DND-41 (cell line): Measurements from ENCODE around the gene PELI2.

Experiments used
- ATAC-seq: fragments of 200-7000 bp; cut with Tn5 transposase; 3 replicates; pipeline ENCODE4 v1.9.1; 2021; ENCODE audit warnings: low read depth; ENCODE audit not compliant: insufficient read depth
- DNase-seq: peaks from one replicate; pipeline ENCODE4 v3.0.0-alpha.2; 2020
- H2AFZ ChIP-seq: 2 replicates; pipeline ENCODE4 v1.6.0; 2012; ENCODE audit warnings: low read depth, low read length
- H3K27ac ChIP-seq: 2 replicates; pipeline ENCODE4 v1.5.1; 2012; ENCODE audit warnings: low read length, inconsistent platforms
- H3K27me3 ChIP-seq: fragments of 200-600 bp; sonication (generic); 2 replicates; pipeline ENCODE4 v1.6.0; 2012; ENCODE audit warnings: low read length, mild to moderate bottlenecking, inconsistent platforms; ENCODE audit not compliant: insufficient read depth, poor library complexity
- H3K36me3 ChIP-seq: 2 replicates; pipeline ENCODE4 v1.5.1; 2012; ENCODE audit warnings: low read length, inconsistent platforms; ENCODE audit not compliant: insufficient read depth
- H3K4me1 ChIP-seq: 2 replicates; pipeline ENCODE4 v1.5.1; 2012; ENCODE audit warnings: mild to moderate bottlenecking, low read length; ENCODE audit not compliant: insufficient read depth
- H3K4me2 ChIP-seq: 2 replicates; pipeline ENCODE4 v1.6.0; 2012; ENCODE audit warnings: mild to moderate bottlenecking, moderate library complexity, low read length, inconsistent platforms; ENCODE audit not compliant: insufficient read depth
- H3K4me3 ChIP-seq, 2 experiments: fragments of 200-600 bp in 1 of 2; shearing (Covaris generic) in 1 of 2; 2 replicates each; pipeline ENCODE4 v1.5.1; 2012 to 2016; ENCODE audit warnings: inconsistent platforms in 2 of 2, low read length in 2 of 2, mild to moderate bottlenecking in 2 of 2, low read depth in 1 of 2, moderate library complexity in 1 of 2
- H3K79me2 ChIP-seq: 2 replicates; pipeline ENCODE4 v1.6.0; 2012; ENCODE audit warnings: low read length, inconsistent platforms; ENCODE audit not compliant: insufficient read depth
- H3K9ac ChIP-seq: 2 replicates; pipeline ENCODE4 v1.6.0; 2012; ENCODE audit warnings: low read depth, mild to moderate bottlenecking, inconsistent platforms, low read length, moderate library complexity
- H3K9me3 ChIP-seq: 2 replicates; pipeline ENCODE4 v1.5.1; 2012; ENCODE audit warnings: low read length, moderate library complexity, mild to moderate bottlenecking, inconsistent platforms; ENCODE audit not compliant: insufficient read depth, severe bottlenecking
- H4K20me1 ChIP-seq: 2 replicates; pipeline ENCODE4 v1.6.0; 2012; ENCODE audit warnings: low read length; ENCODE audit not compliant: insufficient read depth
- EZH2 ChIP-seq: IDR thresholded peaks from 3 replicates; pipeline ENCODE4 v1.6.1; 2012; ENCODE audit warnings: borderline replicate concordance, low read depth, mild to moderate bottlenecking, moderate library complexity, low read length, inconsistent platforms; ENCODE audit not compliant: severe bottlenecking
- TF ChIP-seq, protein P1 (sequence below): IDR thresholded peaks from 2 replicates; pipeline ENCODE4 v1.5.1; 2012; ENCODE audit warnings: borderline replicate concordance, low read length, moderate library complexity, mild to moderate bottlenecking; ENCODE audit not compliant: poor library complexity, severe bottlenecking; ENCODE audit errors: extremely low read depth

The PELI2 gene

DNA sequence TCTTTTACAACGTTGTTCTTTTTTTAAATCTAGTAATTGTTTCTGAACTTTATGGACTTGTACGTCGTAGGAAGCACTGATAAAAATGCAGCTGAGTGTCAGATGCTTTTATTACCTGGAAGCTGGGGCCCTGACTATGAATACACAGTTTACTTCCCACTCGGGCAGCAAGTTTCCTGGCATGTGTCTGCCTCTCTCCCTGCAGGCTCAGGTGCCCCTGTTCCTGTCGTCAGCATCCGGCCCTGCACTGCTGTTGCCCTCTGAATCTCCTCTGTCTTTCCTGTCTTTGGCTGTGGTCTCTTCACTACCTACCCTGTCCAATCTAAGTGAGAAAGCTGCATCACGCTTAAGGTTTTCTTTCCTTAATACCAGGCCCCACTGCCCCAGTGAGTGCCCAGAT, 75.8 kb downstream of the PELI2 start:
- peaks cover 85% of the 10 kb centered on the region for H3K79me2 ChIP-seq
- H3K9me3 ChIP-seq: no peaks in the 10 kb centered on the region
- DNase-seq: peak; percentile 85
- H3K27ac ChIP-seq: peak overlapping the region; percentile 87
- H3K4me2 ChIP-seq: peak overlapping the region; percentile 59
- peaks cover 4% of the 10 kb centered on the region; the same call in 1 of the 2 replicates for H4K20me1 ChIP-seq
- H3K9ac ChIP-seq: peak overlapping the region; percentile 54
- H3K4me1 ChIP-seq: peaks cover 79% of the 10 kb centered on the region
- peaks cover 3% of the 10 kb centered on the region; the same call in 1 of the 2 replicates for H3K36me3 ChIP-seq
- peak; percentile 71 for ATAC-seq
- no peaks in the 10 kb centered on the region for H3K27me3 ChIP-seq
- TF ChIP-seq, protein P1, sequence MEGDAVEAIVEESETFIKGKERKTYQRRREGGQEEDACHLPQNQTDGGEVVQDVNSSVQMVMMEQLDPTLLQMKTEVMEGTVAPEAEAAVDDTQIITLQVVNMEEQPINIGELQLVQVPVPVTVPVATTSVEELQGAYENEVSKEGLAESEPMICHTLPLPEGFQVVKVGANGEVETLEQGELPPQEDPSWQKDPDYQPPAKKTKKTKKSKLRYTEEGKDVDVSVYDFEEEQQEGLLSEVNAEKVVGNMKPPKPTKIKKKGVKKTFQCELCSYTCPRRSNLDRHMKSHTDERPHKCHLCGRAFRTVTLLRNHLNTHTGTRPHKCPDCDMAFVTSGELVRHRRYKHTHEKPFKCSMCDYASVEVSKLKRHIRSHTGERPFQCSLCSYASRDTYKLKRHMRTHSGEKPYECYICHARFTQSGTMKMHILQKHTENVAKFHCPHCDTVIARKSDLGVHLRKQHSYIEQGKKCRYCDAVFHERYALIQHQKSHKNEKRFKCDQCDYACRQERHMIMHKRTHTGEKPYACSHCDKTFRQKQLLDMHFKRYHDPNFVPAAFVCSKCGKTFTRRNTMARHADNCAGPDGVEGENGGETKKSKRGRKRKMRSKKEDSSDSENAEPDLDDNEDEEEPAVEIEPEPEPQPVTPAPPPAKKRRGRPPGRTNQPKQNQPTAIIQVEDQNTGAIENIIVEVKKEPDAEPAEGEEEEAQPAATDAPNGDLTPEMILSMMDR: no peak
- no peak for TF ChIP-seq EZH2
- peak overlapping the region in 1 of 2 experiments; percentile 43; a peak in 2 of 4 replicates for H3K4me3 ChIP-seq
- H2AFZ ChIP-seq: no peak overlapping the region

DNA sequence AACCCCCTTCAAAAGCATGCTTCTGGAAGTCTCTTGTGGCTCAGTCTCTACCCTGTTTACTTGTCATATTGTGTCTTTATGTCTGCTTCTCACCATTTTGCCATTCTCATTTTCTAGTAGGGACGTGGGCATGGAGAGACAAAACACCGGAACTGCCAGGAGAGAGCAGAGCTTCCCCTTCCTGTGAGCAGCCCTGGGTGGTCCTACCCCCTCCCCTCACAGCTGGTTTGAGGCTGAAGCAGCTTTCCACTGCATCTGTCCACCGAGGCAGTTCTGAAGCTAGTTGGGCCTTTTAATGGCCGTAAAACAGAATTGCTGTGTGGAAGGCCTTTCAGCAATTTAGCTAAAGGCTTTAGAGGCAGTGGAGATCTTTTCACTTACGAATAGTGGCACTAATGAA, 77.0 kb downstream of the PELI2 start:
- Histone ChIP-seq H3K4me2 (peak overlapping the region; percentile 59), H3K79me2 (peaks cover 85% of the 10 kb centered on the region), H4K20me1 (no peaks in the 10 kb centered on the region), H3K27ac (peak overlapping the region; percentile 87), H3K9ac (peak overlapping the region; percentile 54), H3K4me1 (peaks cover 82% of the 10 kb centered on the region), H3K4me3 (peak overlapping the region in 1 of 2 experiments; percentile 43; a peak in 2 of 4 replicates), H3K9me3 (no peaks in the 10 kb centered on the region), H2AFZ (no peak overlapping the region), H3K36me3 (peaks cover 6% of the 10 kb centered on the region; the same call in 1 of the 2 replicates), H3K27me3 (no peaks in the 10 kb centered on the region)
- peak; percentile 85 for DNase-seq
- TF ChIP-seq EZH2: no peak
- TF ChIP-seq, protein P1: peak; percentile 51
- ATAC-seq: peak; percentile 73

DNA sequence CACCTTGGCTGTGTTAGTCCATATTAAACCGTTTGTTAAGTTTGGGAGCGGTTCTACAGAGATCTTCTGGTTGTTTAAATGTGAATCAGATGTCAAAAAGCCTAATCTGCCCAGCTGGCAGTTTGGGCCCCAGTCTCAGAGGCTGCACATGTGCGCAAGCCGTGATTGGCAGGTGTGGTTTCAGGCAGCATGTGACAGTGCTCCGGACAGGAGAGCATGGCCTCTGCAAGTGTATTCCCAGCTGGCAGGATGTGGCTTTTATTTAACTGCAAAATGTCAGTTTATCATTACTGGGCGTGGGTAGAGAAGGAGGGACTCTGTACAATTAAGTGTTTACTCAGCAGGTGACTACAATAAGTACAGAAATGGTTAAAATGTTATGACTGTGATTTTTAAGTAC, 77.5 kb downstream of the PELI2 start:
- peak; percentile 94 for DNase-seq
- H3K36me3 ChIP-seq: peaks cover 11% of the 10 kb centered on the region
- ATAC-seq: peak; percentile 85
- peak overlapping the region; percentile 54 for H3K9ac ChIP-seq
- no peak overlapping the region for H2AFZ ChIP-seq
- peak overlapping the region in 1 of 2 experiments; percentile 43; a peak in 3 of 4 replicates for H3K4me3 ChIP-seq
- H3K79me2 ChIP-seq: peaks cover 85% of the 10 kb centered on the region
- no peaks in the 10 kb centered on the region for H3K27me3 ChIP-seq
- H3K9me3 ChIP-seq: no peaks in the 10 kb centered on the region
- H3K27ac ChIP-seq: peak overlapping the region; percentile 87
- peaks cover 82% of the 10 kb centered on the region for H3K4me1 ChIP-seq
- H4K20me1 ChIP-seq: no peaks in the 10 kb centered on the region
- H3K4me2 ChIP-seq: peak overlapping the region; percentile 59
- TF ChIP-seq, protein P1: no peak
- TF ChIP-seq EZH2: no peak
